ES-I3 (cell line): ENCODE data around the gene PAX7.

Source experiments
- H3K36me3 ChIP-seq: 2 replicates; pipeline ENCODE4 v1.6.1; 2013; ENCODE audit warnings: mild to moderate bottlenecking, low read length, control low read depth, moderate library complexity; ENCODE audit not compliant: insufficient read depth
- H3K4me1 ChIP-seq: 2 replicates; pipeline ENCODE4 v1.6.1; 2013; ENCODE audit warnings: mild to moderate bottlenecking, control low read depth, low read length; ENCODE audit not compliant: insufficient read depth
- H3K9ac ChIP-seq: 2 replicates; pipeline ENCODE4 v1.6.1; 2013; ENCODE audit warnings: low read depth, mild to moderate bottlenecking, low read length, moderate library complexity
- H3K9me3 ChIP-seq: 2 replicates; pipeline ENCODE4 v1.6.1; 2013; ENCODE audit warnings: mild to moderate bottlenecking, low read length, moderate library complexity; ENCODE audit not compliant: control insufficient read depth, insufficient read depth

The PAX7 gene

GRCh38 chr1:18641005-18641941 lies 10.6 kb downstream of the PAX7 start:
- H3K9me3 ChIP-seq = no peaks in the 10 kb centered on the region
- H3K9ac ChIP-seq = no peak overlapping the region; the same call in 1 of the 2 replicates
- no peaks in the 10 kb centered on the region for H3K36me3 ChIP-seq
- peaks cover 21% of the 10 kb centered on the region for H3K4me1 ChIP-seq

- Histone ChIP-seq H3K4me1 (peaks cover 21% of the 10 kb centered on the region), H3K9ac (peak overlapping the region; percentile 45; the same call in 1 of the 2 replicates), H3K9me3 (no peaks in the 10 kb centered on the region), H3K36me3 (no peaks in the 10 kb centered on the region)
Measured at GRCh38 chr1:18642278-18643095, 11.8 kb downstream of the PAX7 start.

- Histone ChIP-seq H3K4me1 (peaks cover 21% of the 10 kb centered on the region), H3K36me3 (no peaks in the 10 kb centered on the region), H3K9me3 (no peaks in the 10 kb centered on the region), H3K9ac (peak overlapping the region; percentile 45; the same call in 1 of the 2 replicates)
Measured at GRCh38 chr1:18643154-18644012, 12.7 kb downstream of the PAX7 start.

GRCh38 chr1:18644013-18644399 lies 13.4 kb downstream of the PAX7 start:
- Histone ChIP-seq H3K4me1 (peaks cover 20% of the 10 kb centered on the region), H3K36me3 (no peaks in the 10 kb centered on the region), H3K9ac (no peak overlapping the region; the same call in 1 of the 2 replicates), H3K9me3 (no peaks in the 10 kb centered on the region)

- Histone ChIP-seq H3K9ac (no peak overlapping the region), H3K36me3 (no peaks in the 10 kb centered on the region), H3K9me3 (no peaks in the 10 kb centered on the region), H3K4me1 (peaks cover 18% of the 10 kb centered on the region)
Measured at GRCh38 chr1:18644446-18644845, 13.8 kb downstream of the PAX7 start.

- Histone ChIP-seq H3K36me3 (no peaks in the 10 kb centered on the region), H3K4me1 (peaks cover 20% of the 10 kb centered on the region), H3K9me3 (no peaks in the 10 kb centered on the region), H3K9ac (no peak overlapping the region)
Measured at GRCh38 chr1:18644973-18645746, 14.5 kb downstream of the PAX7 start.

- Histone ChIP-seq H3K36me3 (no peaks in the 10 kb centered on the region), H3K9me3 (no peaks in the 10 kb centered on the region), H3K4me1 (peaks cover 26% of the 10 kb centered on the region), H3K9ac (no peak overlapping the region)
Measured at GRCh38 chr1:18645747-18646090, 15.1 kb downstream of the PAX7 start.

- H3K36me3 ChIP-seq = no peaks in the 10 kb centered on the region
- no peaks in the 10 kb centered on the region for H3K9me3 ChIP-seq
- H3K9ac ChIP-seq = no peak overlapping the region; the same call in 1 of the 2 replicates
- H3K4me1 ChIP-seq = peaks cover 27% of the 10 kb centered on the region
Measured at GRCh38 chr1:18646091-18646785, 15.6 kb downstream of the PAX7 start.

- Histone ChIP-seq H3K9ac (no peak overlapping the region; the same call in 1 of the 2 replicates), H3K4me1 (peaks cover 27% of the 10 kb centered on the region), H3K36me3 (no peaks in the 10 kb centered on the region), H3K9me3 (no peaks in the 10 kb centered on the region)
Measured at GRCh38 chr1:18646786-18647410, 16.3 kb downstream of the PAX7 start.

GRCh38 chr1:18647681-18648214 lies 17.1 kb downstream of the PAX7 start:
- peaks cover 35% of the 10 kb centered on the region for H3K4me1 ChIP-seq
- no peaks in the 10 kb centered on the region for H3K36me3 ChIP-seq
- H3K9me3 ChIP-seq = no peaks in the 10 kb centered on the region
- no peak overlapping the region for H3K9ac ChIP-seq

GRCh38 chr1:18649693-18650370 lies 19.2 kb downstream of the PAX7 start:
- Histone ChIP-seq H3K36me3 (no peaks in the 10 kb centered on the region), H3K9ac (no peak overlapping the region), H3K9me3 (no peaks in the 10 kb centered on the region), H3K4me1 (peaks cover 48% of the 10 kb centered on the region)

- H3K9ac ChIP-seq = no peak overlapping the region
- no peaks in the 10 kb centered on the region for H3K36me3 ChIP-seq
- peaks cover 44% of the 10 kb centered on the region for H3K4me1 ChIP-seq
- H3K9me3 ChIP-seq = no peaks in the 10 kb centered on the region
Measured at GRCh38 chr1:18651713-18652112, 21.1 kb downstream of the PAX7 start.
